Mesothelial cell of epicardium (in vitro differentiated cells): ENCODE results near the gene ATP5ME. TPM values are rescaled to one million over a fixed set of nuclear protein-coding genes. Genes with fewer than 3 reads are reported as not detected.

Experiments used
- DNase-seq, 2 experiments: peaks; one replicate each; pipeline ENCODE4 v3.0.0; 2021; ENCODE audit warnings: low spot score in 2 of 2; ENCODE audit not compliant: unreplicated experiment in 2 of 2
- H3K27ac Mint-ChIP-seq: 2 replicates; pipeline ENCODE4 v1.8.0; 2021; ENCODE audit warnings: mixed read lengths
- H3K27me3 Mint-ChIP-seq: 2 replicates; pipeline ENCODE4 v1.8.0; 2021; ENCODE audit warnings: low read depth, mixed read lengths
- H3K36me3 Mint-ChIP-seq: 2 replicates; pipeline ENCODE4 v1.8.0; 2021; ENCODE audit warnings: mixed read lengths
- H3K4me1 Mint-ChIP-seq: 2 replicates; pipeline ENCODE4 v1.8.0; 2021; ENCODE audit warnings: mixed read lengths
- H3K4me3 Mint-ChIP-seq: 2 replicates; pipeline ENCODE4 v1.8.0; 2021; ENCODE audit warnings: mild to moderate bottlenecking, moderate library complexity, mixed read lengths
- H3K9me3 Mint-ChIP-seq: 2 replicates; pipeline ENCODE4 v1.8.0; 2021; ENCODE audit warnings: mixed read lengths
- CTCF ChIP-seq: fragments of 200-600 bp; sonication (generic); IDR thresholded peaks from one replicate; pipeline ENCODE4 v1.5.0; 2021; ENCODE audit warnings: antibody characterized with exemption; ENCODE audit not compliant: unreplicated experiment
- total RNA-seq: library from RNA; stranded (reverse); gene quantifications from 3 replicates; pipeline ENCODE4 v1.2.1, GENCODE V29; 2021

The ATP5ME gene
- total RNA-seq, 1 donor from 2014 or later: 212 TPM

DNA sequence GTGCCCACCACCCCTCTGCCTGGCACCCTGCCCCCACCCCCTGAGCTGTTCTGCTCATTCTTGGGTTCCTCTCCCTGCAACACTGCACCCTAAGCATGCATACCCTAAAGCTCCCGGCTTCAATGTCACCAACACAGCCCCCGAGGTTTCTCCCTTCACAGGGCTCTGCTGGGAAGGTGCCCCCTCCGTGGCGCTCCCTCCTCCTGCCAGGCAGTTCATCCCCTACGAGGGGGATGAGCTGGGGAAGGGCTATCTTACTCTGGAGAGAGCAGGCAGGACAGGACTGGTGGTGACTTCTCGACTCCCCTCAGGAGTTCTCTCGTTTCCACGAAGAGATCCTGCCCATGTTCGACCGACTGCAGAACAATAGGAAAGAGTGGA, 6.5 kb downstream of the ATP5ME start:
- Mint-ChIP-seq H3K9me3 (no peaks in the 10 kb centered on the region), H3K27ac (no peak overlapping the region), H3K4me1 (peaks cover 2% of the 10 kb centered on the region), H3K36me3 (peaks cover 1% of the 10 kb centered on the region), H3K4me3 (no peak overlapping the region), H3K27me3 (no peaks in the 10 kb centered on the region)
- DNase-seq: no peak
- TF ChIP-seq CTCF: no peak

DNA sequence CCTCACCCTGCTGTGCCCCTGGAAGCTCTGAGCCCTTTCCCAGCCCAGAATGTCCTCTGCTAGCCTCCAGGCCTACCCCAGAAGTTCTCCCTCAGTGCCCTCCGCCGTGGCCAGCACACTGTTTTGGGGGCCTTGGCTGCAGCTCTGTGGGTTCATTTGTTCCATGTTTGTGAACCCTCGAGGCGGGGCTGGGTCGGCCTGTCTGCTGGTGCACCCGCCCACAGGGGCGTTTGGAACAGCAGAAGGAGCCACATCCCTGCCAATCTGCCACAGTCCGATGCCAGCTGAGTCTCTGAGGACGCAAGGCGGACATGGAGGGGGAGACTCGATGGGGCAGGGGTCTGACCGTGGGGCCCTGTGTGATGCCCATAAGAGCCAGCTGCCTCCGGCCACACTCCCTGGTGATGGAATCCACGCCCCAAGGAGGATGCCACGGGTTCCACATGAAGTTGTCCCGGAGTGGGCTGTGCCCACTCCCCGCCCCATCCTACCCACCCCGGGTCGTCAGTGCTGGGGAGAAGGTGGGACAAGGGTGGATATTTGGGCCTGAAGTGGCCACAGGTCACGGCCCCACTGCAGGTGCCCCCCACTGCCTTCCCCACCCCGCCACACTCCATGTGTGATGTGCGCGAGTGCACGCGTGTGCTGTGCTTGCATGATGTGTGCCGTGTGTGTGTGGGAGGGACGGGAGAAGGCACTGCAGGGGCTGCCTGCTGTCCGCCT, 7.1 kb downstream of the ATP5ME start:
- TF ChIP-seq CTCF: no peak
- H3K27me3 Mint-ChIP-seq: no peaks in the 10 kb centered on the region
- peaks cover 1% of the 10 kb centered on the region for H3K36me3 Mint-ChIP-seq
- H3K4me3 Mint-ChIP-seq: no peak overlapping the region
- DNase-seq: no peak
- H3K27ac Mint-ChIP-seq: no peak overlapping the region
- peaks cover 2% of the 10 kb centered on the region for H3K4me1 Mint-ChIP-seq
- H3K9me3 Mint-ChIP-seq: no peaks in the 10 kb centered on the region

- no peak for TF ChIP-seq CTCF
- Mint-ChIP-seq H3K4me3 (no peak overlapping the region), H3K9me3 (no peaks in the 10 kb centered on the region), H3K27ac (no peak overlapping the region), H3K36me3 (peaks cover 1% of the 10 kb centered on the region), H3K4me1 (peaks cover 2% of the 10 kb centered on the region), H3K27me3 (no peaks in the 10 kb centered on the region)
- DNase-seq: no peak
Observed at GRCh38 chr4:666436-666810, 7.7 kb downstream of the ATP5ME start.

DNA sequence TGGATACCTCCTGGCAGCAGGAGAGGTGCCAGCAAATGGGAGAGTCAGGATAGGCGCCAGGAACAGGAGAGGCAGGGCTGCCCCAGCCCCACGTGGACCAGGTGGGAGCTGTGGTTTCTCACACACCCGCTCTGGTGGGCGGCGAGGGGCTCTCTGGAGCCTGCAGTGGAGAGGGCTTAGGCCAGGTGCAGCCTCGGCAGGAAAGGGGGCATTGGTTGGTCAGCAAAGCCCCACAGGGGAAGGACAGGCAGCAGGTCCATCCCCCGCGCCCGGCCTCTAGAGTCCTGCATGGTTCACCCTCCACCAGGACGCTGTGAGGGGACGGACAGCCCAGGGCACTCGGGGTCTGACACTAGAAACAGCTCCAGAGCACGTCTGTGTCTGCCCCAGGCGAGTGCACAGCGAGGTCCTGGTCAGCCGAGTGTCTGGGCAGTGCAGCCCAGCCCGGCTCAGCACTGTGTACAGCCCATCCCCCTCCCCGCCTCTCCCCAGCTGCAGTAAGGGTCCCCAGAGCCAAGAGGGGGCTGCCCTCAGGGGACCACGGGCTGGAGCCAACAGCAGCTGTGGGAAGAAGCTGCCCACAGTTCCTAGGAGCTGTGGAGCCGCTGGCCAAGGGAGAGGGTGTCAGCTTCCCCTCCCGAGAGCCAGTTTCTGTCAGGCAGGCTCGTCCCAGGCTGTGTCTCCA, 8.2 kb downstream of the ATP5ME start:
- Mint-ChIP-seq H3K4me1 (peaks cover 2% of the 10 kb centered on the region), H3K9me3 (no peaks in the 10 kb centered on the region), H3K27ac (no peak overlapping the region), H3K4me3 (no peak overlapping the region), H3K36me3 (peaks cover 2% of the 10 kb centered on the region), H3K27me3 (no peaks in the 10 kb centered on the region)
- no peak for TF ChIP-seq CTCF
- no peak for DNase-seq

- Mint-ChIP-seq H3K36me3 (peaks cover 5% of the 10 kb centered on the region), H3K4me1 (peaks cover 2% of the 10 kb centered on the region), H3K27ac (no peak overlapping the region), H3K4me3 (peak overlapping the region; percentile 15), H3K27me3 (no peaks in the 10 kb centered on the region), H3K9me3 (no peaks in the 10 kb centered on the region)
- TF ChIP-seq CTCF: no peak
- no peak for DNase-seq
Observed at GRCh38 chr4:665381-665750, 8.7 kb downstream of the ATP5ME start.
